Temporal lobe (tissue), 2 donors: ENCODE data around the gene WDR19. TPM values are rescaled to one million over a fixed set of nuclear protein-coding genes. Genes with fewer than 3 reads are reported as not detected.

Source experiments
- small RNA-seq: library from RNA; depleted of rRNA; stranded (forward); fragments of <200 nt; gene quantifications from one replicate; pipeline ENCODE3, GENCODE V24; 2014; ENCODE audit warnings: low replicate concordance
- total RNA-seq: library from RNA; depleted of rRNA; stranded (reverse); fragments of >200 nt; gene quantifications from one replicate; pipeline ENCODE4 v1.2.3, GENCODE V29; 2014

Gene WDR19
- total RNA-seq, 1 donor from 2014 or later = 46.7 TPM

Small RNA genes within 50 kb of the gene (small RNA-seq; reads per million reads assigned to genes)
- gene RNU6-32P = not detected

Other genes starting within 250 kb of the WDR19 start
- 0.74 TPM for gene TMEM156, start 150.1 kb upstream of the WDR19 start, total RNA-seq
- 45.7 TPM for gene KLHL5, start 120.3 kb upstream of the WDR19 start, total RNA-seq
- gene RFC1, start 183.8 kb downstream of the WDR19 start, total RNA-seq = 35.7 TPM
- 0.25 TPM for gene KLB, start 224.4 kb downstream of the WDR19 start, total RNA-seq